Lower leg skin (tissue), 3 donors: ENCODE measurements around the gene SLC25A10.

ENCODE experiments used
- CTCF ChIP-seq, 3 donors: fragments of 450-650 bp; IDR thresholded peaks; one replicate each; pipeline ENCODE4 v1.5.1; 2016; ENCODE audit warnings: antibody characterized with exemption in 3 of 3, mild to moderate bottlenecking in 3 of 3, moderate library complexity in 2 of 3
- POLR2A ChIP-seq, 2 donors: fragments of 450-650 bp; IDR thresholded peaks; one replicate each; pipeline ENCODE4 v1.6.1; 2016 to 2017; ENCODE audit warnings: antibody characterized with exemption in 2 of 2, mild to moderate bottlenecking in 1 of 2, moderate library complexity in 1 of 2

GRCh38 chr17:81738801-81739393 lies 26.8 kb downstream of the SLC25A10 start:
- TF ChIP-seq CTCF (IDR thresholded peaks at IDR 0.05) (no peak), POLR2A (IDR thresholded peaks at IDR 0.05) (no peak)
